CD4-positive, alpha-beta T cell (primary cell): ENCODE data around the gene SCAPER. TPM values are rescaled to one million over a fixed set of nuclear protein-coding genes. Genes with fewer than 3 reads are reported as not detected.

Experiments
- ATAC-seq: fragments of 200-7000 bp; cut with Tn5 transposase; one replicate; pipeline ENCODE4 v1.10.0; 2022; ENCODE audit warnings: mild to moderate bottlenecking; ENCODE audit not compliant: poor library complexity
- CTCF ChIA-PET: fragments of 350-600 bp; sonication (Branson Sonifier 250); formaldehyde crosslinking; loops from one replicate; lab custom pipeline; 2021; ENCODE audit warnings: antibody characterized with exemption, inconsistent platforms; lab: Charles Lee
- POLR2A ChIA-PET: fragments of 350-600 bp; sonication (Branson Sonifier 250); formaldehyde crosslinking; loops from one replicate; lab custom pipeline; 2021; ENCODE audit warnings: antibody characterized with exemption, inconsistent platforms; lab: Charles Lee
- DNase-seq, 14 experiments: peaks; one replicate each; pipeline ENCODE4 v3.0.0-alpha.2; 2013 to 2020; ENCODE audit warnings: mixed read lengths in 2 of 14
- H3K27ac ChIP-seq, 2 donors: one replicate each; pipeline versions ENCODE4 v1.5.1 to v1.7.0; 2013; ENCODE audit warnings: low read length in 2 of 2, low read depth in 1 of 2, mild to moderate bottlenecking in 1 of 2
- H3K27me3 ChIP-seq, 2 experiments: 1 replicate in 1 of 2; 2 replicates in 1 of 2; pipeline versions ENCODE4 v1.6.1 to v1.7.0; 2013; ENCODE audit warnings: low read length in 2 of 2, control low read depth in 1 of 2, mild to moderate bottlenecking in 1 of 2, moderate library complexity in 1 of 2; ENCODE audit not compliant: insufficient read depth in 2 of 2, control insufficient read depth in 1 of 2
- H3K36me3 ChIP-seq: one replicate; pipeline ENCODE4 v1.6.1; 2013; ENCODE audit warnings: low read length, control low read depth; ENCODE audit not compliant: insufficient read depth
- H3K4me1 ChIP-seq: one replicate; pipeline ENCODE4 v1.6.1; 2013; ENCODE audit warnings: low read length, control low read depth; ENCODE audit not compliant: insufficient read depth
- H3K4me3 ChIP-seq: one replicate; pipeline ENCODE4 v1.5.1; 2013; ENCODE audit warnings: mild to moderate bottlenecking, low read length, moderate library complexity
- H3K9me3 ChIP-seq, 2 experiments: 1 replicate in 1 of 2; 2 replicates in 1 of 2; pipeline versions ENCODE4 v1.6.1 to v1.7.0; 2013; ENCODE audit warnings: low read length in 2 of 2, mild to moderate bottlenecking in 2 of 2, control low read depth in 1 of 2, moderate library complexity in 1 of 2; ENCODE audit not compliant: control insufficient read depth in 1 of 2, insufficient read depth in 1 of 2
- H3K27ac Mint-ChIP-seq: one replicate; pipeline ENCODE4 v1.8.0; 2020; ENCODE audit warnings: mixed read lengths
- H3K27me3 Mint-ChIP-seq: one replicate; pipeline ENCODE4 v1.8.0; 2021; ENCODE audit warnings: mixed read lengths
- H3K36me3 Mint-ChIP-seq: one replicate; pipeline ENCODE4 v1.8.0; 2021; ENCODE audit warnings: low read depth, mixed read lengths
- H3K4me1 Mint-ChIP-seq: one replicate; pipeline ENCODE4 v1.8.0; 2021; ENCODE audit warnings: low read depth, mixed read lengths
- H3K4me3 Mint-ChIP-seq: one replicate; pipeline ENCODE4 v1.8.0; 2020; ENCODE audit warnings: mild to moderate bottlenecking, mixed read lengths
- H3K9me3 Mint-ChIP-seq: one replicate; pipeline ENCODE4 v1.8.0; 2020; ENCODE audit warnings: mixed read lengths
- CTCF ChIP-seq: fragments of 200-600 bp; IDR thresholded peaks from one replicate; pipeline ENCODE4 v1.8.0; 2022; ENCODE audit warnings: antibody characterized with exemption, mild to moderate bottlenecking
- intact Hi-C, 2 experiments: fragments of 100-400 bp; cut with DNase I in 1 of 2; cut with micrococcal nuclease in 1 of 2; formaldehyde crosslinking; loops; one replicate each; pipeline versions ENCODE4 v1.15.1 to v1.9.0; 2023 to 2025; cut with DNase I, micrococcal nuclease
- total RNA-seq, 174 experiments: library from RNA in 2 of 174; stranded (reverse) in 2 of 174; gene quantifications; one replicate each; pipeline ENCODE4 v1.2.3 and lab custom pipeline; 2021 to 2026

Gene SCAPER
- total RNA-seq, 2 experiments from 2014 or later = 40.3 to 41.2 TPM

- no peak for TF ChIP-seq CTCF
- H3K27ac Mint-ChIP-seq = no peak overlapping the region
- ATAC-seq = no peak
- peaks cover 76% of the 10 kb centered on the region for H3K27me3 Mint-ChIP-seq
- peaks cover 2% of the 10 kb centered on the region for H3K4me1 Mint-ChIP-seq
- intact Hi-C loops = no loop called here
- H3K27me3 ChIP-seq = peaks cover 36 to 42% of the 10 kb centered on the region in 2 experiments
- peaks cover 3% of the 10 kb centered on the region for H3K4me1 ChIP-seq
- H3K4me3 ChIP-seq = no peak overlapping the region
- ChIA-PET POLR2A (interaction anchor here (0.5 kb wide), 1 partner anchor 22 kb away, joined by 3 read pairs; no protein-coding TSS in a partner anchor), CTCF (interaction anchor here (1.3 kb wide), 1 partner anchor 22 kb away, joined by 3 read pairs; no protein-coding TSS in a partner anchor)
- H3K9me3 ChIP-seq = peaks cover 0 to 8% of the 10 kb centered on the region in 2 experiments
- no peak overlapping the region for H3K27ac ChIP-seq
- H3K36me3 ChIP-seq = no peaks in the 10 kb centered on the region
- H3K9me3 Mint-ChIP-seq = no peaks in the 10 kb centered on the region
- no peaks in the 10 kb centered on the region for H3K36me3 Mint-ChIP-seq
- DNase-seq = no peak
- H3K4me3 Mint-ChIP-seq = no peak overlapping the region
These were observed 575.0 kb downstream of the SCAPER start for GRCh38 chr15:76330080-76330680.

GRCh38 chr15:76328958-76329357 is 576.2 kb downstream of the SCAPER start:
- DNase-seq (no peak), ATAC-seq (no peak)
- CTCF ChIA-PET = no interaction called here
- no peak for TF ChIP-seq CTCF
- Histone ChIP-seq H3K27ac (no peak overlapping the region), H3K27me3 (peaks cover 24 to 41% of the 10 kb centered on the region in 2 experiments), H3K36me3 (no peaks in the 10 kb centered on the region), H3K4me3 (no peak overlapping the region), H3K4me1 (no peaks in the 10 kb centered on the region), H3K9me3 (no peaks in the 10 kb centered on the region)
- POLR2A ChIA-PET = no interaction called here
- Mint-ChIP-seq H3K27ac (no peak overlapping the region), H3K4me1 (no peaks in the 10 kb centered on the region), H3K27me3 (peaks cover 73% of the 10 kb centered on the region), H3K4me3 (no peak overlapping the region), H3K9me3 (no peaks in the 10 kb centered on the region), H3K36me3 (no peaks in the 10 kb centered on the region)
- intact Hi-C loops = loop anchor here in 1 of 2 experiments (10.0 kb wide), 1 partner anchor 756 kb away; no protein-coding TSS in a partner anchor

GRCh38 chr15:76328106-76328696 is 576.9 kb downstream of the SCAPER start:
- ATAC-seq (no peak), DNase-seq (no peak)
- H3K27ac Mint-ChIP-seq = no peak overlapping the region
- Histone ChIP-seq H3K4me1 (no peaks in the 10 kb centered on the region), H3K4me3 (no peak overlapping the region), H3K9me3 (no peaks in the 10 kb centered on the region), H3K27me3 (peaks cover 17 to 33% of the 10 kb centered on the region in 2 experiments), H3K27ac (no peak overlapping the region), H3K36me3 (no peaks in the 10 kb centered on the region)
- no peak for TF ChIP-seq CTCF
- H3K4me3 Mint-ChIP-seq = no peak overlapping the region
- peaks cover 73% of the 10 kb centered on the region for H3K27me3 Mint-ChIP-seq
- intact Hi-C loops = loop anchor here in 1 of 2 experiments (10.0 kb wide), 1 partner anchor 757 kb away; no protein-coding TSS in a partner anchor
- H3K4me1 Mint-ChIP-seq = no peaks in the 10 kb centered on the region
- POLR2A ChIA-PET = no interaction called here
- no peaks in the 10 kb centered on the region for H3K36me3 Mint-ChIP-seq
- H3K9me3 Mint-ChIP-seq = no peaks in the 10 kb centered on the region
- CTCF ChIA-PET = no interaction called here
